Measurements from ENCODE around the gene HRG.

- TF ChIP-seq POLR2AphosphoS5 (IDR thresholded peaks at IDR 0.05) = no peak
- TF ChIP-seq CTCF (IDR thresholded peaks at IDR 0.05; ENCODE audit: poor library complexity, severe bottlenecking) = no peak
- TF ChIP-seq EP300 (conservative IDR thresholded peaks at IDR 0.05; ENCODE audit: poor library complexity, severe bottlenecking) = no peak
- TF ChIP-seq SMC3 (conservative IDR thresholded peaks at IDR 0.05; ENCODE audit: poor library complexity) = no peak
- no peak for TF ChIP-seq EZH2 (IDR thresholded peaks at IDR 0.05; ENCODE audit: borderline replicate concordance, insufficient read depth, low read length, poor library complexity, severe bottlenecking)
- TF ChIP-seq REST (IDR thresholded peaks at IDR 0.05; ENCODE audit: borderline replicate concordance) = no peak
- TF ChIP-seq TAF1 (IDR thresholded peaks at IDR 0.05; ENCODE audit: low read depth) = no peak
- TF ChIP-seq MXI1 (conservative IDR thresholded peaks at IDR 0.05; ENCODE audit: poor library complexity, severe bottlenecking) = no peak
Measured at GRCh38 chr3:186679151-186679550, 13.3 kb downstream of the HRG start.
